Caco-2 (cell line): Measurements from ENCODE around the gene NAALADL2. TPM values are rescaled to one million over a fixed set of nuclear protein-coding genes. Genes with fewer than 3 reads are reported as not detected.
"Not testable (repeated sequence)": the region's sequence is repeated elsewhere in the genome, so short reads cannot be mapped to it uniquely, and the experiment has no call there.

ENCODE experiments used
- BruUV-seq: library from RNA; stranded (reverse); fragments of 400-500 nt; replicated peaks from 2 replicates; lab custom pipeline; 2021; lab: Mats Ljungman, UMichigan
- CTCF ChIA-PET: fragments of 300-600 bp; sonication (Branson Sonifier 250); formaldehyde crosslinking; loops from one replicate; lab custom pipeline; 2022; ENCODE audit warnings: antibody characterized with exemption; lab: Charles Lee
- POLR2A ChIA-PET: fragments of 300-600 bp; sonication (Branson Sonifier 250); formaldehyde crosslinking; loops from one replicate; lab custom pipeline; 2022; ENCODE audit warnings: antibody characterized with exemption; lab: Charles Lee
- DNase-seq, 2 experiments: peaks; one replicate each; pipeline versions ENCODE4 v3.0.0 to v3.0.0-alpha.2; 2020 to 2022
- H3K27me3 ChIP-seq: replicated peaks from 2 replicates; pipeline ENCODE4 v1.6.0; 2011; ENCODE audit warnings: low read length; ENCODE audit not compliant: control insufficient read depth, insufficient read depth
- H3K36me3 ChIP-seq: 2 replicates; pipeline ENCODE4 v1.5.1; 2011; ENCODE audit warnings: low read length; ENCODE audit not compliant: control insufficient read depth, insufficient read depth
- H3K4me1 ChIP-seq: fragments of 250-450 bp; sonication (Bioruptor Pico); 2 replicates; pipeline ENCODE4 v1.5.1; 2020; ENCODE audit warnings: mild to moderate bottlenecking
- H3K4me3 ChIP-seq: 2 replicates; pipeline ENCODE4 v1.5.1; 2011; ENCODE audit warnings: low read depth, mild to moderate bottlenecking, control low read depth, low read length
- H3K9me3 ChIP-seq: fragments of 250-450 bp; sonication (Bioruptor Pico); 2 replicates; pipeline ENCODE4 v1.5.1; 2020; ENCODE audit warnings: mild to moderate bottlenecking, moderate library complexity
- H3K27ac Mint-ChIP-seq: one replicate; pipeline ENCODE4 v1.8.0; 2022; ENCODE audit warnings: mixed read lengths; ENCODE audit not compliant: unreplicated experiment
- H3K27me3 Mint-ChIP-seq: one replicate; pipeline ENCODE4 v1.8.0; 2022; ENCODE audit warnings: mixed read lengths; ENCODE audit not compliant: insufficient read depth, unreplicated experiment
- H3K36me3 Mint-ChIP-seq: one replicate; pipeline ENCODE4 v1.8.0; 2022; ENCODE audit warnings: mild to moderate bottlenecking, mixed read lengths; ENCODE audit not compliant: insufficient read depth, unreplicated experiment
- H3K4me1 Mint-ChIP-seq: one replicate; pipeline ENCODE4 v1.8.0; 2022; ENCODE audit warnings: low read depth, mixed read lengths; ENCODE audit not compliant: unreplicated experiment
- H3K4me3 Mint-ChIP-seq: one replicate; pipeline ENCODE4 v1.8.0; 2022; ENCODE audit warnings: mild to moderate bottlenecking, moderate library complexity, mixed read lengths; ENCODE audit not compliant: unreplicated experiment
- H3K9me3 Mint-ChIP-seq: one replicate; pipeline ENCODE4 v1.8.0; 2022; ENCODE audit warnings: mixed read lengths; ENCODE audit not compliant: unreplicated experiment
- CTCF ChIP-seq, 2 experiments: fragments of 200-600 bp in 1 of 2; IDR thresholded peaks; 1 replicate in 1 of 2; 2 replicates in 1 of 2; pipeline versions ENCODE4 v1.5.1 to v1.8.0; 2011 to 2022; ENCODE audit warnings: antibody characterized with exemption in 1 of 2, control low read depth in 1 of 2, inconsistent platforms in 1 of 2, low read depth in 1 of 2, low read length in 1 of 2, mild to moderate bottlenecking in 1 of 2, moderate library complexity in 1 of 2; ENCODE audit not compliant: insufficient read depth in 1 of 2, severe bottlenecking in 1 of 2, unreplicated experiment in 1 of 2
- intact Hi-C: fragments of 100-400 bp; cut with micrococcal nuclease; formaldehyde crosslinking; loops from one replicate; pipeline ENCODE4 v1.10.0; 2022; ENCODE audit not compliant: unreplicated experiment
- total RNA-seq: library from RNA; stranded (reverse); gene quantifications from 2 replicates; pipeline ENCODE4 v1.2.3, GENCODE V29; 2022

Gene NAALADL2
- total RNA-seq, 1 experiment from 2014 or later, result 4.4 TPM

- Mint-ChIP-seq H3K27me3 (no peaks in the 10 kb centered on the region), H3K9me3 (no peaks in the 10 kb centered on the region), H3K4me1 (no peaks in the 10 kb centered on the region), H3K27ac (no peak overlapping the region), H3K4me3 (no peak overlapping the region), H3K36me3 (no peaks in the 10 kb centered on the region)
- DNase-seq, result no peak
- intact Hi-C loops, result no loop called here
- H3K27me3 ChIP-seq, result no peaks in the 10 kb centered on the region
- ChIA-PET CTCF (no interaction called here), POLR2A (no interaction called here)
- BruUV-seq, result no TSS peak
- H3K4me3 ChIP-seq, result no peak overlapping the region
- no peaks in the 10 kb centered on the region for H3K9me3 ChIP-seq
- H3K4me1 ChIP-seq, result no peaks in the 10 kb centered on the region
- no peak for TF ChIP-seq CTCF (IDR thresholded peaks at IDR 0.05; ENCODE audit: insufficient read depth in 1 of 2, low read depth in 1 of 2, low read length in 1 of 2, severe bottlenecking in 1 of 2, unreplicated experiment in 1 of 2)
- no peaks in the 10 kb centered on the region for H3K36me3 ChIP-seq
These were observed 223.5 kb downstream of the NAALADL2 start for GRCh38 chr3:175082631-175083030.

DNA sequence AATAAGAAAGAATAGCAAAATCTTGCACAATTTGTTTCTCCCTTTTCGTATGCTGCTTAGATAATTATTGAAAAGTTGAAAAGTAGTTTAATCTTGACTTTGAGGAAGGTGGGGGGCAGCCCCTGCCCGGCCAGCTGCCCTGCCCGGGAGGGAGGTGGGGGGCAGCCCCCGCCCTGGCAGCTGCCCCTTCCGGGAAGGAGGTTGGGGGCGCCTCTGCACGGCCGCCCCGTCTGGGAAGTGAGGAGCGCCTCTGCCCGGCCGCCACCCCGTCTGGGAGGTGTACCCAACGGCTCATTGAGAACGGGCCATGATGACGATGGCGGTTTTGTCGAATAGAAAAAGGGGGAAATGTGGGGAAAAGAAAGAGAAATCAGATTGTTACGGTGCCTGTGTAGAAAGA, 228.0 kb downstream of the NAALADL2 start:
- H3K4me3 ChIP-seq, BruUV-seq, H3K4me3 Mint-ChIP-seq, H3K36me3 Mint-ChIP-seq, H3K27ac Mint-ChIP-seq, H3K9me3 ChIP-seq, DNase-seq, POLR2A ChIA-PET, H3K36me3 ChIP-seq, CTCF ChIA-PET, H3K27me3 ChIP-seq, intact Hi-C loops, H3K4me1 ChIP-seq, H3K4me1 Mint-ChIP-seq, H3K9me3 Mint-ChIP-seq, H3K27me3 Mint-ChIP-seq: not testable (repeated sequence)

DNA sequence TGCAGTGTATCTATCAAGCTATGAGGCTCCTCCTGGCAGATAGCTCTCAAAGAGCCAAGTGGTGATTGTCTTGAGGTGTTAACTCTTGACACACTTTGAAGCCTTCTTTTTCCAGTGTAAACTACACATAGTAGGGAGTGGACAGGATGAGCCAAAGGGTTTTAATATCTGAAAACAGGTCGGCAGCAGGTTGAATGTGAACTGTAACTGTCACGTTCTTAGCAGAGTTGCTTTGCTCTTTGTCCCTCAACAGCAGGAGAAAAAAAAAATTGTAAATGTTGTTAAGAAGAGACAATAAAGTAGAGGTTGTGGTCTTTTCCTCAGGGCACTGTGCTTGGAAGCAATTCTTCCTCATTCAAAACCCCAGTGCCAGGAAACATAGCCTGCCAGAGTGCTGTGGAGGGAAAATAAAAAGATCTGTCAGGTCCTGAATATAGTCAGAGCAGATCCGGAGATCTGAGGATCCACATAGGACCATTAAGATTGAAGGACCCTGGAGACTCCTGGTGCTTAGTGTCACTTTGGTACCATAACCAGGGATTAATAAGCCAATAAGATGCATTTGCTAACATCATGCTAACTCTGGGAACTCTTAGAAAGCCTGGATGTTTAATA, 229.7 kb downstream of the NAALADL2 start:
- Histone ChIP-seq H3K9me3 (no peaks in the 10 kb centered on the region), H3K4me1 (no peaks in the 10 kb centered on the region), H3K36me3 (no peaks in the 10 kb centered on the region), H3K4me3 (no peak overlapping the region), H3K27me3 (no peaks in the 10 kb centered on the region)
- DNase-seq, result no peak
- POLR2A ChIA-PET, result no interaction called here
- TF ChIP-seq CTCF (IDR thresholded peaks at IDR 0.05; ENCODE audit: insufficient read depth in 1 of 2, low read depth in 1 of 2, low read length in 1 of 2, severe bottlenecking in 1 of 2, unreplicated experiment in 1 of 2), result no peak
- Mint-ChIP-seq H3K27ac (no peak overlapping the region), H3K36me3 (no peaks in the 10 kb centered on the region), H3K27me3 (no peaks in the 10 kb centered on the region), H3K9me3 (no peaks in the 10 kb centered on the region), H3K4me1 (no peaks in the 10 kb centered on the region), H3K4me3 (no peak overlapping the region)
- CTCF ChIA-PET, result no interaction called here
- BruUV-seq, result no TSS peak
- intact Hi-C loops, result no loop called here
